T follicular helper cell (primary cell): Measurements from ENCODE around the gene ARMC9.
"Not testable (repeated sequence)": the region's sequence is repeated elsewhere in the genome, so short reads cannot be mapped to it uniquely, and the experiment has no call there.

Source experiments
- DNase-seq: peaks from one replicate; pipeline ENCODE4 v3.0.0-alpha.2; 2020; ENCODE audit warnings: low read depth

Gene ARMC9

DNA sequence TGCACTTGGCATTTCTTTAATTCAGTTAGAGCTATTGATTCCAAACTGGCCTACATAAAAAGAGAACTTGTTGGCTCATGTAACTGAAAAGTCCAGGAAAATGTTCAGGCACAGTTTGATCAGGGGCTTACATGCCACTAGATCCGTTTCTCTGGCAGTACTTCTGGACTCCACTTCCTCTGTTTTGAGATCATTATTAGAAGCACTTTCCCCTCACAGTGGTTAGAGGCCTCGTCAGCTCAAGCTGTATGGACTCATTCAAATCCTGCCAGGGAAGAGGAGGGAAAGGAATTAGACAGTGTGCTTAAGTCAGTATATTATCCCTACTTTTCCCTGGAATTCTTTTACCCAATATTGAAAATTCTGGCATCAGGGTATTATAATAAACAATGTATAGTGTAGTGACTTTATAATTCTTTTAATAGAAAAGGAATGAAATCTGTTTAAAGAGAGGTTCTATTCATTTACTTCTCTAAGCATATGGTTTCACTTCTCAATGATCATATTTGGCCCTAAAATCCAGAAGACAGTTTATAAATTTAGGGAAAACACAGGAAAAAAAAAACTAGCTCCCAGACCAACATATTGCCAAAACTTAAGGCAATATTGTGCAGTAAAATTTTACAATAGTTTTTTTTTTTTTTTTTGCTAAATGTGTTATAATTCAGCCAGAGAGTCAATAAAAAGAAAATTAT, 92.0 kb downstream of the ARMC9 start:
- no peak for DNase-seq

DNA sequence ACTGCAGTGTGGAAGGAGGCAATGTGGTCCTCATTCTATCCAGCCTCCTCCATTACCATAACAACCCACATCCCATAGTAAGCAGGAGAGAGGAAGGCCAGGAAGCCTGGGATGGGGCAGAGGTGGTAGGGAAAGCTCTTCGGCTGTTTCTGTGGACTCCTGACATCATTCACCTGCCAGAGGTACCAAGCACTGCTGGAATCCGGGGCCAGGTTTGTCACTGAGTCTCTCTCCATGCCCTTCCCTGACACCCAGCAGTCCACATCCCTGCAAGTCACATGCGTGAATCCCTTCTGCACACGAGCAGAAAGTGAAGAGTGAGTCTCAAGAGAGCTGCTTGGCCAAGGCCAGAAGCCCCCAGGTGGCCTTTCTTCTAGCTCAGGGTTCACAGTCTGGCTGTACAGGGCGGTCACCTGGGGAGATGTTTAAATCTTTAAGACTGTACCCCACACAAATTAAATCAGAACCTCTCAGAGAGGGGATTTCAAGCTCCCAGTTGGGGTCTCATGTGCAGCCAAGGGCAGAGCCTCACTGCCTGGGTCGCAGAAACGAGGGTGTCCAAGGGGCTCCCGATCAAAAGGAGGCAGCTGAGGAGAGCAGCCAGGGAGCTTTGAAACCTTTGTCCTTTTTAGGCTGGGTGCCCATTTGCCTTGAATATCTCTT, 94.2 kb downstream of the ARMC9 start:
- no peak for DNase-seq

DNA sequence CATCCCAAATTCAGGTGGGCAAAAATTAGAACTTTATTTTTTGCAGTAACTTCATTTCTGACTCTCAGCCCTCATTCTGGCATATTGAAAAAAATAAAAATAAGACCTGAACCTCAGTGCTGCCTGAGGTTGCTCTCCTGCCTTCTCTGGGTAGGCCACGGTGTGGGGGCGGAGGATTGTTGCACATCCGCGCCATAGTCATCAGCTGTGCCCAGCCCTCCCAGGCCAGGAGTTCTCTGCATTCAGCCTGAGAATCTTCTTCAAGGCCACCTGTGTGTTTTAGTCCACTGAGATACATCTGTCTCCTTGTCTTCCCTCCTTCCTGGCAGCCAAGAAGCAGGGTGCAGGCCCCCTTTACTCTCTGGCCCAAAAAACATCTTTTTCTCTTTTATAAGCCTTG, 94.7 kb downstream of the ARMC9 start:
- DNase-seq = no peak

DNA sequence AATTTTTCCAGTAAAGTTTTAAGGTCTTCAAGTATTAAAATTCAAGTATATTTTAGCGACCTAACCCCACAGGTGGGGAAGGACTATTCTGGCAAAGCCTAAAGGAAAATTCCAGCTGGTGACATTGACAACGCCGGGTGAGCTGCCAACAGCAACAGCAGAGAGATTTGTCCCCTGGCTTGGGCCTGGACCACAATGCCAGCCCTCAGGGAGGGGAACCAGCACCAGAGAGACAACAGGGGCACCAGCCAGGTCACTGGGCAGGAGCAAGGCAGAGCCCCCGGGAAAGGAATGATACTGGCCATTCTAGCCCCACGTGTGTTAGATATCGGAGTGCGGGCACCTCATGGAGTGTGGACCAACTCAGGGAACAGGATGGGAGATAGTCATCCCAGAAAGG, 95.7 kb downstream of the ARMC9 start:
- DNase-seq = no peak

DNA sequence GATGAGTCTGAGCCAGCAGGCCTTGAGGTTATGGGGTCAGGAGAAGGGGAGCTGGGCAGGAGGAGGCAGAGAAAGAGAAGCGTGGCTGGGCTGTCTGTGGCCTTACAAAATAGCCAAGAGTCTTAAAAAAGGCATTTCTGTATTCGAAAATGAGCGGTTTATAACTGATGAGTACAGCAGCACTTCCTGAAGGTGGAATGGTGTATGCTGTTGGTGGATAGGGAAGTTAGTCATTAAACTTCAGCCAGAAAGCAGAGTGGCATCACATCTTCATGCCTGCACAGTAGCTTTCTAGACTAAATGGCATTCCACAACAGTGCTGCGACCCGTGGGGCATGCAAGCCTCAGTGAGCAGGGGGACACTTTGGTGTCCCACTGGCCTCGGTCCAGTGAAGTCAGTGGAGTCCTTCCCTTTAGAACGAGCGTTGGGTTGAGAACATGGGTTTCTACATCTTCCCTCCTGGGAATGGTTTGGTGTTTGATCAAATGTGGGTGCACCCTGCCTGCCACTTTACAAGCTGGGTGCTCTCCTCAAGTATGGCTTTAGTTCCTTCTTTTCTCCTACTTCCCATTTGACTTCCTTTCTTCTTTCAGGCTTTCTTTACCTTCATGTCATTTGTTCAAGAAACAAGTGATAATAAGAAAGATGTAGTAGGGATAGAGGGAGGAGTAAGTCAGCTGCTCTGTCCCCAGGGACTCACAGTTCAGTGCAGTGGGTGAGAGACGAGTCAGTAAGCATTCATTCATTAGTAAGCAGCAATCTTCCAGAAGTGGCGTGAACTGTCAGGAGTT, 96.3 kb downstream of the ARMC9 start:
- no peak for DNase-seq

DNA sequence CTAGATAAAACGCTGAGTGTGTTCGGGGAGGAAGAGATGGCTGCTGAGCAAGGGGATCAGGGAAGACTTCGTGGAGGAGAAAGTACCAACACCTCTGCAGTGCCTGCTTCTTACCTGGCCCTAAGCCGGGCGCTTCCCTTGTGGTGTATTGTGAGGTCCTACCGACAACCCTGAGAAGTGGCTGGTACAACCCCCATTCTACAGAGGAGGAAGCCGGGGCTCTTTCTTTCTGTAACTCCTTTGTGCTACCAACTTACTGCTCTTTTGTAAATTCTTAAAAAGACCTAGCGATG, 96.9 kb downstream of the ARMC9 start:
- no peak for DNase-seq

DNA sequence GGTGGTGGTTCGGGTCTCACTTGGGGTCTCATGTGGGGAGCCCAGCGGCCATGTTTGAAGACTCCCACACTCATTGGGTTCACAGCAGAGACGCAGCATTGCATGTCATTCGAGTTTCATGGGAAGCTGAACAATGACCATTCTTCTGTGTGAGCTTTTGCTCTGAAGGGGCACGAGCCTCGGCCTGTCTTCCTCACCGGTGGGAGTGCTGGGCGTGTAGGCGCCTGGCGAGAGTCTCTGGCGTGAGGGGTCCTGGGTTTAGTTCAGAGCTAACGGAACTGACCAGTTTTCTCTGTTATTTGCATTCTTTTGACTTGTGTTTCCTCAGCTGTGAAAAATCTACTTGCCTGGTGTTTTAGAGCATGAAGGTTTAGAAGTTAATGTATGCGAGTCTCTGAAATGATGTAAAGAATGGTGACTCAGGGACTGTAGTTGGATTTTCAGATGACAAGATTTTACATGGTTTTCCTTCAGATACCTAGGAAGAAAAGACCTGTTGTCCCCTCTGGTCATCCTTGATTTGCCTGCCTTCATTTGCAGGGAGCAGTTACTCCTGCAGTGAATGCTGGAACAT, 98.1 kb downstream of the ARMC9 start:
- no peak for DNase-seq

DNA sequence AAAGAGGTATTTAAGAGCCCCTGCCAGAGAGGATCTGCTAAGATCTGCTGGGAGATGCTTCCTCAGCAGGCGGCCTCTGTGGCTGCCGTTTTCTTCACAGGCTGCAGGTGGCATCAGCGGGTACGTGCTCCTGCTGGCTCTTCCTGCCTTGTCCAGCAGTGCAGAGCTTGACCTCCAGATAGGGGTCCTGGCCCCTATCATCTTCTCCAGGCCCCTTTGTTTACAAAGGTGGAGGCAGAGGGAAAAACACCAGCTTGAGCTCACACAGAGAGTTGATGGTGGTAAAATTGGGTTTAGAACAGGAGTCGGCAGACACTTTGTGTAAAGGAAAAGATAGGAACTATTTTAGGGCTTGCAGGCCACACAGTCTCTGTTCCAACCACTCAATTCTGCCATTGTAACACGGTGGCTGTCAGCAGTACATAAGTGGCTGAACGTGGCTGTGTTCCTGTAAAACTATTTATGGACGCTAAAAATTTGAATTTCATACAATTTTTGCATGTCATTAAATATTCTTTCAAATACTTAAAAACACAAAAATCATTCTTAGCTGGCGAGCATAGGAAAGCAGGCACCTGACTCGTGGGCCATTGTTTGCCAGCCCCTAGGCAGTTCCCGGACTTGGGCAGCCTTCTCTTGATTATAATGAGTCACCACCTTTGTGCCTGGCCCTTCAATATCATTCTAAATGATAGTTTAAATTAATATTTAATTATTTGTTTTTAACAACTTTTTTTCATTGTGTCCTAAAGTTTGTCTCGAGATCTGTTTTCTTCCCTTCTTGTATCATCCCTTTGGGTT, 98.9 kb downstream of the ARMC9 start:
- DNase-seq = no peak

DNA sequence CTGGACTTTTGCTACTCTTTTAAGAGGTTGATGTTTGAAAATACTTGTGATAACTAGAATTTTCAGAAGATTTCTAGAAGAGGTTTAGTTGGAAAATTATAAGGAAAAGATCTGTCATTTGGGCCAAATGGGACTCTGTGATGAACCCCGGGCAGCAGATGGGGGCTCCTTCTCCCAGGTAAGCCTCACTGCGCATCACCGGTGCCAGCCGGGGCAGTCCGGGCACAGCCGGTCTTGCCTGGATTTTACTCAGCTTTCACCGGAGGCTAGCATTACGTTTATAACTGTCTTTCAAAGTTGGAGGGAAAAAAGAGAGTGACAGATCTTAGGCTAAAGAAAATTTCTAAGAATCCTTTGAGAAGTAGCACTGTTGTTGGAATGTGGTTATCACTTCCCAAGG, 99.7 kb downstream of the ARMC9 start:
- DNase-seq = no peak

DNA sequence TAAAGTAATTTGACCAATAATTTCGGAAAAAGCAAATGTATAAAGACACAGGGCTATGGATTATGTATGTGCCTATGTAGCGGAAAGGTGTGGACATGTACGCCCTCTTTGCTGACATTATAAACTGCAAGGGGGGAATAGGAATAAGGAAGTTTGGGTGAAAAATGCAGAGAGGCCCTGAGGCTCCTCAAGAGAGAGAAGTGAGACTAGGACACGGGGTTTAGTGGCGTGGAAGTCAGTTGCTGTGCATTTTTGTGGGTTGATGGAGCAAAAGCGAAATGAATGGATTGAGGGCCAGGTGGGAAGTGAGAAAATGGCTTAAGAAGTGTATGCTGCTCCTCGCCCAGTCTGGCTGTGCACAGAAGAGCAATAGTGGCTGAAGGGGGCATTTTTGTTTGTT, 100.8 kb downstream of the ARMC9 start:
- DNase-seq = no peak

DNA sequence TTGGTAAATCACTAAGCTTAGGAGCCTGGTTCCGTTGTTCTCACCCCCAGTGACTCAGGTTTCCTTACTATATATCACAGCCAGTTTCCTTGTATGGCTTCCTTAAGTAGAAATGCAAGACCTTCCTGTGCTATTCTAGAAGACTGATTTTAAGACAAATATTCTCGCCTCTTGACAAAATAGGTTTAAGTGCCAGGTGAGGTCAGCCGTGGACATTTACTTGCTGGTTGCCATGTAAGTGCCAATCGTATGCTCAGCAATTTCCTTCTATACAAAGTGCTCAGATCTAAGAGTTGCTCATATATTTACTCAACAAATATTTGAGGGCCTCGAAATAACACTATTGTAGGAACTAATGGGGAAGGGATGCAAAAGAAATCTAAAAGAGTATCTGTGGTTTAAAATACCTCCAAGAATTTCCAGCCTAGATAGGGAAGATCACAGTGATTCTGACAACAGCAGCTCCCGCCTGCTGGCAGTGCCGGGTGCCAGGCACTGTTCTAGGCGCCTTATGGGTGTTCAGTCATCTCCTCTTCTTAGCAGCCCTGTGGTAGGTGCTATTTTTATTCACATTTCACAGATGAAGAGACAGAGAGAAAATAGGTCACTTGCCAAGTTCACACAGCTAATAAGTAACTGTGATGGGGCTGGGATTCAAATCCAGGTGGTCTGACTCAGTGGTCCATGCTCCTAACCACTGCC, 101.7 kb downstream of the ARMC9 start:
- no peak for DNase-seq

DNA sequence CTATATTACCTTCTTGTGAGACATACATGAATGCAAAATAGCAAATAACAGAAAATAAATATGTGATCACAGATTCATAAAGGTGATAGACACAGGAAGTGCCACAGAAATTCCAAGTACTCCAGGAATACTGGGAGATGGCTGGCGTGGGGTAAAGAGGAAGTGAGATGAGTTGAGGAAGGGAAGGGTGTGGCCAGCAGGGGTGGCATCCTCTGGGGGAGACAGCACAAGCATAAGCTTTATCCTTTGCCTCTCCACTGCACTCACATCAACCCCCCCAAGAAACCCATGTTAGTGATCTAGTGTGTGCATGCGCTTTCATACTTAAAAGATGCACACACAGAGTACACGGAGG, 102.3 kb downstream of the ARMC9 start:
- DNase-seq = no peak

DNA sequence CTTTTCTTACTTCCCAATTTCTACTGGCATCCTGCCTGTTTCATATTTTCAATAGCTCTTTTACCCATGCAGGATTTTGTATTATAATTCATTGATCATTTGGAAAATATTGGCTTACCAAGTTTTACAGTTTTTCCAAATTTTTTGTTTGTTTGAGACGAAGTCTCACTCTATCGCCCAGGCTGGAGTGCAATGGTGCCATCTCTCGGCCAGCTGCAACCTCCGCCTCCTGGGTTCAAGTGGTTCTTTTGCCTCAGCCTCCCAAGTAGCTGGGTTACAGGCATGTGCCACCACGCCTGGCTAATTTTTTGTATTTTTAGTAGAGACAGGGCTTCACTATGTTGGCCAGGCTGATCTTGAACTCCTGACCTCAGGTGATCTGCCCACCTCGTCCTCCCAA, 105.8 kb downstream of the ARMC9 start:
- not testable (repeated sequence) for DNase-seq

DNA sequence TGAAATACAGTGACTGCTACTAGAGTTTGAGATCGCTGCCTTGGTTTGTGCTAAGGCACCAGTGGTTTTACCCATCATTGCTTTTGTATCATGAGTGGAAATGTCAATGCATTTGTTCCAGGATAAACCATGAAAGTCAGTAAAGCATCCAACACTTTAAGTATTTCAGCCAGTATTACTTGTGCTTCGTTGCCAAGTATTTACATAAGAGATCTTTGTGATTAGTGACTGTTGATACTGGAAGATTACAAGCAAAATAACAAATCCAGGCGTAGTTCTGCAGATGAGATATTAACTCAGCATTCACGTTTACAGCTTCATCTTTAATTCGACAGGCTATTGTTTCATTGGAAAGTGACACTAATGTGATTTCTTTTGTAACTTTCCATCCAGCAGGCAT, 106.8 kb downstream of the ARMC9 start:
- DNase-seq = no peak

DNA sequence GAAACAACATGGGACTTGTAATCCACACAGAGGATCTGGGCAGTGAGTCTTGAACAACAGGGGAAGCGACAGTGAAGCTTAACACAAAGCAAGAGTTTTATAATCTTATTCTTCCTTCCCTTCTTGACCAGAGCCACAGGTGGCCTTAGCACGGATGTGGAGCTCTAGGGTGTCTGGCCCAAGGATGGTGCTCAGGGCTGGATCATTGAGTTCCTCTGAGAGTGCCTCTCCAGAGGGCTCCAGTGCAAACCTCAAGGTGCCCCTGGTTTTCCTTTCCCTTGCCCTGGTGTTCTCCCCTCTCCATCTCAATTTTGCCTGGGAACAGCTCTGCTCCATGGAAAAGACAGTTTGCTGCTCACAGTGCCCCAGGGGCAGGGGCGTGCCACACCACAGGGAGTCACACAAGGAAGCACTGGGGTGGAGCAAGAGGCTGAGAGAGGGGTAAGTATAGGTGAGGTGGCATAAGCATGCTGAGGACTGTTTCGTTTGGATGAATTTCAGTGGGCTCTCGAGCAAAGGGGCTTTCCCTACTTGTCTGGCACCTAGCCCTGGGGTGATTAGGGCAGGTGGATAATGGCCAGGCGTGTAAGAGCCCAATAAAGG, 108.5 kb downstream of the ARMC9 start:
- no peak for DNase-seq

DNA sequence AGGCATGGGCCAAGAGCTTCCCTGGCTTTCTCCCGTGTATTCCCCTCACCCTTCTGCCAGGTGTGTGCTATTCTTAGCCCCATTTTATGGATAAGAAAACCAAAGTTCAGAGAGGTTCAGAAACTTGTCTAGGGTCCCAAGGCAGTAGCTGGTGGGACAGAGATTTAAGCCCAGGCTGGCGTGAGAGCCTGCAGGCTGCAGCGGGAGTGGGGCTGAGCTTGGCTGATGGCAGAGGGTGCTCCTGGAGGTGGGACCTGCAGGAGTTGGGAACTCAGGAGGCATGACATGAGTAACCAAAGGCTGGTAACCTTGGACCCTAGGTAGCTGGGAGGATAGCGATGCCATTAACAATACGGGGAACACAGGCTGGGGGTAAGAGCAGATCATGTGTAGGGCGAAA, 109.8 kb downstream of the ARMC9 start:
- no peak for DNase-seq

DNA sequence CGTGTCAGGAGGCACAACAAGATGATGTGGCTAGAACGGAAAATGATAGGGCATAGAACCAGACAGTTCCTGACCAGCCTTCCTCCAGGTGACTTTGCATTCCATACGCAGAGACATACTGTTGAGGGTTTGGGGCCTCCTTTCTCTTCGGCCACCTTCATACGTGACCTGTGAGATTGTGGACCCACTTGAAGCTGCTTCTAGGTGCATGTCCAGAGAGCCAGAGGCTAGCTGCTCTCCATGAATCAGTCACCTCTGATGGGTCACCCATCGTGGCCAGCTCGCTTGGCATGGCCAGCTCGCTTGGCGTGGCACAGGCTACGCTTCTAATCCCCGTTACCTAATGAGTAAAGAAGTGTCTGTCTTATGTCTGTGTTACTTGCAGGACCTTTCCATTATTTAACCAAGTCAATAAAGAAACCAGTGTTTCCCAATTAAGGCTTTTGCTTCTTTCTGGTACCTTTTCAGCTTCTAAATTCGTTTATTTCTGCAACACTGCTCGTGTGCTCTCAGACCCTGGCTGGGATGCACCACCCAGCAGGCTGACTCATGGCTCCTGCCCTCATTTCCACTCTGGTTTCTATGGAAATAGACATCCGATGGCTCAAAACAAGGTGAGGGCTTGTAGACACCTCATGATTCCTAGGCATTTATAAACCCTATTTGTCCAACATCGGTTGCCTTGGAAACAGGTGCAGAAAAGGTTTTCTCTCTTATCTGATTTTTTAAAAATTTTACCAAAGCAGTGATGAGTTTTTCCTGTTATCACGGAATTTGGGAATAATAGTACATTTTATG, 110.4 kb downstream of the ARMC9 start:
- no peak for DNase-seq

DNA sequence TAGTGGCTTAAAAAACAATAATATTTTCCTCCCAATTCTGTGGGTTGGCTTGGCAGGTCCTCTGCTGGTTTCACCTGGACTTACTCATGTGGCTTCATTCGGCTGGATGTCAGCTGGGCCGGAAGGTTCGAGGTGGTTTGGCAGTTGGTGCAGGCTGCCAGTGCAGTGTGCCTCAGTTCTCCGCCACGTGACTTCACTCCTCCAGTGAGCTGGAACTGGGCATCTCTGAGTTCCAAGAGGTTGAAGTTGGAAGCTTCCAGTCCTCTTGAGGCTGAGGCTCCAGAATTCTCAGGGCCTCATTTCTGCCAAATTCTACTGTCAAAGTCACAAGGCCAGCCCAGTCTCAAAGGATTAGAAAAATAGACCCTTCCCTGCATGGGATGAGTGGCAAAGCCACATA, 113.6 kb downstream of the ARMC9 start:
- DNase-seq = no peak

DNA sequence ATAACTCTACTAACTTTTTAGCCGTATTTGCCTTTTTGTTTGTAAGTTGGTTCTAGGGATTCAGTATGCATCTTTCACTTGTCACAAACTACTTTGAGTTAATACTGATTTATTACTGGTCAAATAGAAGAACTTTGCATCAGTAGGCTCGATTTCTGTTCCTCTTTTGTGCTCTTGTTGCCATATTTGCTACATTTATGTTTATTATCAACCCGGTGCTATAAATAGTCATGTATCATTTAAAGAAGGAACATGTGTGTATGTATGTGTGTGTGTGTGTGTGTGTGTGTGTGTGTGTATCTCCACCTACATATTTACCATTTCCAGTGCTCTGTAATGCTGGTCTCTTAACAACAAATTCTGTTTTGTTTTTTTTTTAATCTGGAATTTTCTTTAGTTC, 117.5 kb downstream of the ARMC9 start:
- DNase-seq = no peak

DNA sequence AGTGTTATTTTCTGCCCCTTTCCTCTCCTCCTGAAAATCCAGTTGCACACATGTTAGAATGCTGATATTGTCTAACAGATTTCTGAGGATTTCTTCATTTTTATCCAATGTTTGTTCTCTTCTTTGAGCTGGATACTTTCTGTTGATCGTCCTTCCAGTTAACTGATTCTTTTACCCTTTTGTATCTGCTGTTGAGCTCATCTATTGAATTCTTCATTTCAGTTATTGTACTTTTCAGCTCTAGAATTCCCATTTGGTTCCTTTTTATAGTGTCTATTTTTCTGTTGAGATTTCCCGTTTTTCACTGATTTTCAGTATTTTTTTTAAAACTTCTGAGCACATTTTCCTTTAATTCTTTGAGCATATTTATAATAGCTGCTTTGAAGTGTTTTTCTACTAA, 119.1 kb downstream of the ARMC9 start:
- no peak for DNase-seq
